D721Med (cell line): ENCODE measurements around the gene ST7L.

Experiments used
- DNase-seq: peaks from one replicate; pipeline ENCODE4 v3.0.0; 2011; ENCODE audit warnings: low spot score; ENCODE audit not compliant: insufficient read length
- FAIRE-seq: peaks from 2 replicates; lab custom pipeline; 2011; peaks lifted over from hg19 to GRCh38; lab: Jason Lieb, UNC
- TF ChIP-seq, protein P1 (sequence below): IDR thresholded peaks from 2 replicates; pipeline ENCODE4 v1.5.1; 2012; ENCODE audit warnings: mild to moderate bottlenecking, control low read depth; ENCODE audit not compliant: insufficient read depth; ENCODE audit errors: missing control alignments

ST7L gene

DNA sequence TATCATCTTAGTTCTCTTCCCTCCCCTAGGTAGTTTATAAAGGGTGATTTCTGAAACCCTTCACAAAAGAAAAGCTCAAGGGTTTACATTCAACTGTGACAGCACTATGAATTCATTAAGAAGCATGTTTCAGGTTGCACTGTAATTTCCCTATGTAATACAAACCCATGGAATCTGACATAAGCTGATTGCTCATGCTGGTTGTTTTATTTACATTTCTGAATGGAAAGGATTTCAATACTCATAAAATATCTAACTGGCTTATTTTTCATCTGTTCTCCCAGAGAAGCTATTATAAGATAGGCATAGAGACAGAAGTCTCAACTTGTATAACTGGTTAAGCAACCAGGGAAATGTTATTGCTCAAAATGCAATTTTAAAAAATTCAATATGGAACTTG lies 89.6 kb downstream of the ST7L start:
- DNase-seq: no peak
- TF ChIP-seq, protein P1, sequence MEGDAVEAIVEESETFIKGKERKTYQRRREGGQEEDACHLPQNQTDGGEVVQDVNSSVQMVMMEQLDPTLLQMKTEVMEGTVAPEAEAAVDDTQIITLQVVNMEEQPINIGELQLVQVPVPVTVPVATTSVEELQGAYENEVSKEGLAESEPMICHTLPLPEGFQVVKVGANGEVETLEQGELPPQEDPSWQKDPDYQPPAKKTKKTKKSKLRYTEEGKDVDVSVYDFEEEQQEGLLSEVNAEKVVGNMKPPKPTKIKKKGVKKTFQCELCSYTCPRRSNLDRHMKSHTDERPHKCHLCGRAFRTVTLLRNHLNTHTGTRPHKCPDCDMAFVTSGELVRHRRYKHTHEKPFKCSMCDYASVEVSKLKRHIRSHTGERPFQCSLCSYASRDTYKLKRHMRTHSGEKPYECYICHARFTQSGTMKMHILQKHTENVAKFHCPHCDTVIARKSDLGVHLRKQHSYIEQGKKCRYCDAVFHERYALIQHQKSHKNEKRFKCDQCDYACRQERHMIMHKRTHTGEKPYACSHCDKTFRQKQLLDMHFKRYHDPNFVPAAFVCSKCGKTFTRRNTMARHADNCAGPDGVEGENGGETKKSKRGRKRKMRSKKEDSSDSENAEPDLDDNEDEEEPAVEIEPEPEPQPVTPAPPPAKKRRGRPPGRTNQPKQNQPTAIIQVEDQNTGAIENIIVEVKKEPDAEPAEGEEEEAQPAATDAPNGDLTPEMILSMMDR: no peak
- no peak for FAIRE-seq

DNA sequence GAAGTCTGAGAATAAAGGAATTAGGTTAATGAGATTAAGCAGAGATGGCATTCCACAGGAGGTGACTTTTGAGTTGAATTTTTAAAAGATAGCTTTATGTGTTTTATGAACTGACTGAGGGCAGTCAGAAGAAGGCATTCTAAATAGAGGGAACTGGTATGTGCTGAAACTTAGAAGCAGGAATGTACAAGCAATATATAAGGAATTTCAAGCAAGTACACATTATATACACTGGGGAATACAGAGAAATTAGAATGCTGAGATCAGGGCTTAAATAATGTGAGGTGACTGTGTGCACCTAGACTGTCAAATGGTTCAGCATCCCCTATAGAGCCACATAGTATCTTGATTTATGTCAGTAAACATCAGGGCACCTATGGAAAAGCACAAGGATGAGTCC lies 90.9 kb downstream of the ST7L start:
- DNase-seq: no peak

DNA sequence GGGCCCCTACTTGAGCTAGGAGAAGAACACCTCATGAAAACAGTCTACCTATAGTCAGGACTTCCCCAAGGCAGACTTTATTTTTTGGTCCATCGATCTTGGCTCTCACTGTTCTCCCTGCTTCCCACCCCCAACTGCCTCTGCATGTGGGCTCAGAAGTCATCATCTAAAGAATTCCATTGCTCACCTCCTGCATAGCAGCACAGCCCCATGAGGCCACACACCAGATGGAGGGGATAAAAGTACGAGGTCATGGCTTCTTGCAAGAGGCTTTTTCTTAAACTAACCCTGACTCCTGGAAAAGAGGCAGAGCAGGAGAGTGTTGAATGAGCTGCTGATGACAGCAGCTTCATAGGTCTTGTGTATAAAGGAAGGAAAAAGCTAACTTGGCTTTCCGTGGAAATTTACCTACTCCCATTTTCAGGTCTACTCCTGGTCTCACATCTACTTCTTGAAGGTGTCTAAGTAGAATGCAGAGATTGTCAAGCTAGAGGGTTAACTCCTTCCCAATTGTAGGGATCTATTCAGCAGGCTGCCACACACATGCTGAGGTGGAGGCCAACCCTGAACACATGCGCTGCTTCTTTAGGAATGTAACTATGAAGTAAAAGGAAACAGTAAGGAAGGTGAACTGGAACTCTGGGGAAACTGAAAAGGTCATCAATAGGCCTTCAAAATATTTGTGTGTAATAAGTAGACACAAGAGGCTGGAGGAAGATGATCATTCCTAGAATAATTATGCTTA lies 91.5 kb downstream of the ST7L start:
- DNase-seq (no peak), FAIRE-seq (no peak)
- TF ChIP-seq, protein P1: no peak

More for the DNA sequence above, 90.9 kb downstream of the ST7L start:
- no peak for FAIRE-seq
- TF ChIP-seq, protein P1: no peak

DNA sequence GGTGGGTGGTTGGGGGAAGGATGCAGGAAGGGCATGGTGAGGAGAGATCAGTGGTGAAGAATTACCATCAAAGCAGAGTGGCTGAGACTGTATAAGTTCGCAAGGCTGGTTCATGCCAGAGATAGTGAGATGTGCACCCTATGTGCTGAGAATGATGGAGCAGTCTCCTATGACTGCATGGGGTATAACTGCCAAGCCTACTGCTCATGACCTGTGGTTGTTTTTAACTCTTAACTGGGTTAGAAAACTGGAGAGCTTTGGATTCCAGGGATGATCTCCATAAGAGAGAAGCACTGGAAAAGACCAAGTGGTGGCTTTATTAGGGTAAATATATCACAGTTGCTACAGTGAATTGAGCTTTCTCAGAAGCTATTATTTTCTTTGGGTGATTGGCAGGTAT lies 94.0 kb downstream of the ST7L start:
- DNase-seq (no peak), FAIRE-seq (no peak)
- TF ChIP-seq, protein P1: no peak

DNA sequence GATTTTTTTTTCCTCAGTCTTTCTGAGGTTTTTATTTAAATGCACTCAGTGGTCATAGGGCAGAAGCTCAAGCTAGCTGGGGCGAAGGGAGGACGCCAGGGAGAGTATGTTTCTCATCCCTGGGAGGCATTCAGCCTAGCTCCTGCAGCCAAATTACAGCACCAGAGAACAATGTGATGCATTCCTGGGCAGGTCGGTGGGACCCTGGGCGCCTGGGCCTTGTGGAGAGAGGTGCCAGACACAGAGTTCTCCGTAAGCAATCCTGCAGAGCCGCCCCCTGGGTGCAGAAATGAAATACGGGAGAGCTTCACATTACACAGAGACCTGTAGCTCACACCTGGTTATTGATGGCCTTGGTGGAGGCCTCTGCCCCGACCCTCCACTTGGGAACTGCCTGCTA lies 94.7 kb downstream of the ST7L start:
- no peak for FAIRE-seq
- TF ChIP-seq, protein P1: no peak
- no peak for DNase-seq

DNA sequence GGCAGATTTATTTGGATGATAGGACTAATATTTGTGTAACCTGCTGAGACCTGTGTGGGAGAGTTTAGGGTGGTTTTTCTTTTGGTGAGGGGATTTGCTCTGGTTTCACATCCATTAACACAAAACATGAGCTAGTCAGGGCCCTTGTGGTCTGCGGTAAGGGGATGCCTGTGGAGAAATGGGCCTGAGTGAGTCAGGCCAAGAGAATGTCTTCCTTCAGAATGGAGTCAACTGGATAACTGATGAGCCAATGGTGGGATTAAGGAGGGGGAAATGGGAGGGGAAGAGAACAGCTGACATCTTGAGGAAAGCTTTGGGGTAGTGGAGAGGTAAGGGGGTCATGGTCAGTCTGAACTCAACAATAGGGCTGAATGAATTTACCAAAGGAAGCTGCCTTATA lies 96.3 kb downstream of the ST7L start:
- no peak for FAIRE-seq
- TF ChIP-seq, protein P1: no peak
- no peak for DNase-seq

DNA sequence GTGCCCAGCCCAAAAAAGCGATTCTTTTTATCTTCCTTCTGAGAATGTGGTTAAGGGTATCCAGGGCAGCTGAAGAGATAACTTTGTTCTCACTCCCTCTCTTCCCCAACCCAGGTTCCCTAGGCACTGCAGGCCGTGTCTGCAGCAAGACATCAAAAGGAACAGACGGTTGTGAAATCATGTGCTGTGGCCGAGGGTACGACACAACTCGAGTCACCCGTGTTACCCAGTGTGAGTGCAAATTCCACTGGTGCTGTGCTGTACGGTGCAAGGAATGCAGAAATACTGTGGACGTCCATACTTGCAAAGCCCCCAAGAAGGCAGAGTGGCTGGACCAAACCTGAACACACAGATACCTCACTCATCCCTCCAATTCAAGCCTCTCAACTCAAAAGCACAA lies 98.8 kb downstream of the ST7L start:
- FAIRE-seq (no peak), DNase-seq (no peak)

More for the DNA sequence above, 98.8 kb downstream of the ST7L start:
- TF ChIP-seq, protein P1: no peak
